Measurements from ENCODE around the gene UGT1A5. TPM values are rescaled to one million over a fixed set of nuclear protein-coding genes. Genes with fewer than 3 reads are reported as not detected.
A peak's percentile ranks its signal among the peaks of the same experiment; 100 is the strongest.

Gene UGT1A5
- total and polyA plus RNA-seq, 2 of the 4 experiments (the other 2 are of a cell fraction), result not detected

DNA sequence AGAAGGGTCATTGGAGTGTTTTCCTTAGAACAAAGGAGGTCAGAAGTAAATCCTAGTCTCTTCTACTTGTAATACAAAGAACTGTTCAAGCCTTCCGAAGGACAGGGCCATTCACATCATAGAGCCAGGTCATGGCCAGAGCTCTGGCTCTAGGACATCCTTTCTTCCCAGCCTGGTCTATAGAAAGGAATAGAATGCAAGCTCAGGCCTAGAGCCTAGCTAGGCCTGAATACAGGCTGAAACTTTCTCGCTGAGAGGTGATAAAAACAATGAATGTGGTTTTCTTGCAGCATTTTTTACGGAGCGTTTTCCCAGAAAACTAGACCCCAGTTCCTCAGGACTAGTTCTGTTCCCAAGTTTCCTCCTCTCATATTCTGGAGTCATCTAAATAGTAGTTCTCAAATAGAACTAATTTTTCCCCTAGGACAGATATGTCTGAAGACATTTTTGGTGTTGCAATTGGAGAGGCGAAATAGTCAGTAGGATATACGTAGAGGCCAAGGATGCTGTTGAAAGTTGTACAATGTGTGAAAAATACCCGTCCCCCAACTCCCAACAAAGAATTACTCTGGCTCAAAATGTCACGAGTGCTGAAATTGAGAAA lies 13.2 kb upstream of the UGT1A5 start:
- ChIA-PET CTCF (no interaction called here), POLR2A (ENCODE audit: unreplicated experiment) (no interaction called here)
- H2BK20ac ChIP-seq (ENCODE audit: low read depth, low read length), result no peak overlapping the region
- in situ Hi-C loops (cut with MboI; ENCODE audit: low sequenced_read_pairs), result no loop called here
- H3K18ac ChIP-seq (ENCODE audit: low read depth, low read length), result peak overlapping the region; percentile 100
- H3K23ac ChIP-seq (ENCODE audit: low read depth, low read length), result no peak overlapping the region
- no CpG with 5 or more reads among the region's 8 CpGs for WGBS, 2 experiments (ENCODE audit: extremely low coverage in 2 of 2, insufficient read length in 1 of 2)
- H4K20me1 ChIP-seq (ENCODE audit: insufficient read depth, low read length), result no peaks in the 10 kb centered on the region
- no peaks in the 10 kb centered on the region for H3K9me3 ChIP-seq (ENCODE audit: control insufficient read depth, insufficient read depth, low read length)
- no peak for TF ChIP-seq NFE2L2 (IDR thresholded peaks at IDR 0.05; ENCODE audit: low read depth, low read length)
- TF ChIP-seq MAZ (IDR thresholded peaks at IDR 0.05; ENCODE audit: borderline replicate concordance, low read depth, low read length), result no peak
- peak overlapping the region; percentile 100 for H4K5ac ChIP-seq (ENCODE audit: low read depth, low read length)
- H3K4me2 ChIP-seq (ENCODE audit: low read depth, low read length), result no peak overlapping the region
- no peak overlapping the region for H3K14ac ChIP-seq (replicated peaks; ENCODE audit: low read depth, low read length)
- H2AK9ac ChIP-seq (replicated peaks; ENCODE audit: low read depth, low read length, poor library complexity), result no peak overlapping the region
- H3K36me3 ChIP-seq (ENCODE audit: control insufficient read depth, insufficient read depth, low read length), result no peaks in the 10 kb centered on the region
- H4K91ac ChIP-seq (ENCODE audit: insufficient read depth, low read depth, low read length), result peak overlapping the region; percentile 21; the same call in 1 of the 2 replicates
- no TSS peak for BruUV-seq (replicated peaks)
- H2BK5ac ChIP-seq (ENCODE audit: low read depth, low read length, poor library complexity, severe bottlenecking), result peak overlapping the region; percentile 55
- H2AK5ac ChIP-seq (ENCODE audit: low read depth, low read length), result no peak overlapping the region
- ATAC-seq (ENCODE audit: low read depth), result no peak
- H2BK120ac ChIP-seq (ENCODE audit: low read depth, low read length), result no peak overlapping the region
- no peaks in the 10 kb centered on the region for H3K79me1 ChIP-seq (ENCODE audit: low read depth in 1 of 2, low read length in 2 of 2)
- intact Hi-C loops (cut with micrococcal nuclease), result no loop called here
- H4K8ac ChIP-seq (ENCODE audit: low read depth in 2 of 2, low read length in 2 of 2), result no peak overlapping the region; a peak in 1 of 4 replicates
- H3K9ac ChIP-seq (ENCODE audit: low read depth, low read length), result peak overlapping the region; percentile 48; the same call in 1 of the 2 replicates
- H3K27ac ChIP-seq (ENCODE audit: insufficient read depth, low read length), result peak overlapping the region; percentile 99; the same call in 1 of the 2 replicates
- peaks cover 4% of the 10 kb centered on the region for H3K4me1 ChIP-seq (ENCODE audit: control insufficient read depth, insufficient read depth, low read length)
- no peaks in the 10 kb centered on the region for H3K27me3 ChIP-seq (ENCODE audit: control insufficient read depth, insufficient read depth, low read length)
- H3K56ac ChIP-seq (ENCODE audit: extremely low read depth, insufficient read depth, low read length), result no peak overlapping the region
- H3K9me1 ChIP-seq (ENCODE audit: insufficient read depth, low read length), result no peaks in the 10 kb centered on the region
- H3K4ac ChIP-seq (ENCODE audit: low read depth, low read length), result no peak overlapping the region
- no peak overlapping the region for H3K4me3 ChIP-seq (ENCODE audit: insufficient read depth, low read depth, low read length)
- dilution Hi-C loops (cut with HindIII; ENCODE audit: low sequenced_read_pairs, unreplicated experiment), result no loop called here
- H2AFZ ChIP-seq (replicated peaks; ENCODE audit: low read length, poor library complexity), result no peak overlapping the region
- DNase-seq, result no peak
- H2BK15ac ChIP-seq (ENCODE audit: low read depth, low read length), result no peak overlapping the region
